ENCODE results near the gene CRADD. TPM values are rescaled to one million over a fixed set of nuclear protein-coding genes. Genes with fewer than 3 reads are reported as not detected.
"Not testable (repeated sequence)": the region's sequence is repeated elsewhere in the genome, so short reads cannot be mapped to it uniquely, and the experiment has no call there.

CRADD gene
- total RNA-seq, 1 donor from 2014 or later = 17.1 TPM

GRCh38 chr12:93749515-93749914 lies 72.3 kb downstream of the CRADD start:
- H3K27ac ChIP-seq = peak overlapping the region; percentile 44
- intact Hi-C loops (cut with DNase I) = no loop called here
- ATAC-seq = no peak

GRCh38 chr12:93750056-93750455 lies 72.9 kb downstream of the CRADD start:
- no peak overlapping the region for H3K4me3 ChIP-seq
- no peaks in the 10 kb centered on the region for H3K9me3 ChIP-seq
- no peaks in the 10 kb centered on the region for H3K36me3 ChIP-seq
- H3K27ac ChIP-seq = peak overlapping the region; percentile 44
- DNase-seq = no peak
- peaks cover 20% of the 10 kb centered on the region for H3K4me1 ChIP-seq
- no peak for ATAC-seq
- TF ChIP-seq CTCF (IDR thresholded peaks at IDR 0.05) = no peak
- intact Hi-C loops (cut with DNase I) = no loop called here
- no peaks in the 10 kb centered on the region for H3K27me3 ChIP-seq

More at GRCh38 chr12:93749515-93749914, 72.3 kb downstream of the CRADD start:
- DNase-seq = no peak
- Histone ChIP-seq H3K4me1 (peaks cover 20% of the 10 kb centered on the region), H3K9me3 (no peaks in the 10 kb centered on the region), H3K36me3 (no peaks in the 10 kb centered on the region), H3K4me3 (no peak overlapping the region), H3K27me3 (no peaks in the 10 kb centered on the region)
- TF ChIP-seq CTCF (IDR thresholded peaks at IDR 0.05) = no peak

GRCh38 chr12:93751864-93752610 lies 74.9 kb downstream of the CRADD start:
- H3K4me1 ChIP-seq = peaks cover 20% of the 10 kb centered on the region
- TF ChIP-seq CTCF (IDR thresholded peaks at IDR 0.05) = no peak
- no peak for DNase-seq
- intact Hi-C loops (cut with DNase I) = no loop called here
- no peaks in the 10 kb centered on the region for H3K27me3 ChIP-seq
- peak overlapping the region; percentile 63 for H3K27ac ChIP-seq
- ATAC-seq = peak; percentile 93
- no peaks in the 10 kb centered on the region for H3K36me3 ChIP-seq
- H3K9me3 ChIP-seq = no peaks in the 10 kb centered on the region
- no peak overlapping the region for H3K4me3 ChIP-seq

GRCh38 chr12:93753285-93753684 lies 76.1 kb downstream of the CRADD start:
- no peaks in the 10 kb centered on the region for H3K9me3 ChIP-seq
- no peak overlapping the region for H3K4me3 ChIP-seq
- DNase-seq (no peak), ATAC-seq (no peak)
- intact Hi-C loops (cut with DNase I) = no loop called here
- no peak overlapping the region for H3K27ac ChIP-seq
- peaks cover 20% of the 10 kb centered on the region for H3K4me1 ChIP-seq
- no peak for TF ChIP-seq CTCF (IDR thresholded peaks at IDR 0.05)
- H3K27me3 ChIP-seq = no peaks in the 10 kb centered on the region
- no peaks in the 10 kb centered on the region for H3K36me3 ChIP-seq

- Histone ChIP-seq H3K4me1 (peaks cover 22% of the 10 kb centered on the region), H3K9me3 (no peaks in the 10 kb centered on the region), H3K4me3 (no peak overlapping the region), H3K27ac (no peak overlapping the region), H3K27me3 (no peaks in the 10 kb centered on the region), H3K36me3 (no peaks in the 10 kb centered on the region)
- no peak for TF ChIP-seq CTCF (IDR thresholded peaks at IDR 0.05)
- ATAC-seq (no peak), DNase-seq (no peak)
- intact Hi-C loops (cut with DNase I) = no loop called here
Measured at GRCh38 chr12:93753838-93754429, 76.8 kb downstream of the CRADD start.

GRCh38 chr12:93754859-93755258 lies 77.7 kb downstream of the CRADD start:
- ATAC-seq; H3K9me3 ChIP-seq; intact Hi-C loops (cut with DNase I); H3K27me3 ChIP-seq; H3K4me3 ChIP-seq; H3K27ac ChIP-seq; DNase-seq; H3K36me3 ChIP-seq: not testable (repeated sequence)
- peaks cover 22% of the 10 kb centered on the region for H3K4me1 ChIP-seq

Data from upper lobe of right lung (tissue), 1 donor.